GM23338 (cell line): ENCODE results near the gene CYCS. TPM values are rescaled to one million over a fixed set of nuclear protein-coding genes. Genes with fewer than 3 reads are reported as not detected.

Source experiments
- ATAC-seq: fragments of 200-7000 bp; cut with Tn5 transposase; 3 replicates; pipeline ENCODE4 v1.9.1; 2020
- DNase-seq: peaks from one replicate; pipeline ENCODE4 v3.0.0-alpha.2; 2015; ENCODE audit warnings: low spot score
- H2AFZ ChIP-seq: fragments of 200-600 bp; sonication (generic); 2 replicates; pipeline ENCODE4 v1.8.0; 2016; ENCODE audit warnings: antibody characterized with exemption, mild to moderate bottlenecking, moderate library complexity
- H3F3A ChIP-seq: fragments of 200-600 bp; sonication (generic); replicated peaks from 2 replicates; pipeline ENCODE4 v1.8.0; 2017; ENCODE audit warnings: antibody characterized with exemption, mixed run types, low read depth
- H3K27ac ChIP-seq: fragments of 200-600 bp; sonication (generic); 2 replicates; pipeline ENCODE4 v1.6.1; 2016; ENCODE audit warnings: low read depth
- H3K27me3 ChIP-seq: fragments of 200-600 bp; sonication (generic); 2 replicates; pipeline ENCODE4 v1.8.0; 2016; ENCODE audit warnings: mild to moderate bottlenecking, mixed run types, moderate library complexity; ENCODE audit not compliant: insufficient read depth
- H3K36me3 ChIP-seq: fragments of 200-600 bp; sonication (generic); 2 replicates; pipeline ENCODE4 v1.8.0; 2016; ENCODE audit warnings: mild to moderate bottlenecking; ENCODE audit not compliant: insufficient read depth
- H3K4me1 ChIP-seq: fragments of 200-600 bp; sonication (generic); 2 replicates; pipeline ENCODE4 v1.8.0; 2016; ENCODE audit warnings: mild to moderate bottlenecking, moderate library complexity; ENCODE audit not compliant: insufficient read depth
- H3K4me2 ChIP-seq: fragments of 200-600 bp; sonication (generic); 2 replicates; pipeline ENCODE4 v1.7.1; 2017; ENCODE audit warnings: mixed run types
- H3K4me3 ChIP-seq: fragments of 200-600 bp; sonication (generic); 2 replicates; pipeline ENCODE4 v1.6.1; 2016; ENCODE audit warnings: mixed run types
- H3K79me2 ChIP-seq: fragments of 200-600 bp; sonication (generic); replicated peaks from 2 replicates; pipeline ENCODE4 v1.8.0; 2017; ENCODE audit warnings: mild to moderate bottlenecking; ENCODE audit not compliant: insufficient read depth
- H3K9me2 ChIP-seq: fragments of 200-600 bp; sonication (generic); 2 replicates; pipeline ENCODE4 v1.8.0; 2017; ENCODE audit not compliant: insufficient read depth
- H4K20me1 ChIP-seq: fragments of 200-600 bp; sonication (generic); replicated peaks from 2 replicates; pipeline ENCODE4 v1.8.0; 2017; ENCODE audit warnings: mild to moderate bottlenecking; ENCODE audit not compliant: insufficient read depth
- H3K27ac Mint-ChIP-seq: 2 replicates; pipeline ENCODE4 v1.8.0; 2020; ENCODE audit warnings: inconsistent platforms, mild to moderate bottlenecking, moderate library complexity, mixed read lengths
- H3K27me3 Mint-ChIP-seq: 3 replicates; pipeline ENCODE4 v1.8.0; 2022; ENCODE audit warnings: low read depth, mild to moderate bottlenecking, moderate library complexity, mixed read lengths, inconsistent platforms; ENCODE audit not compliant: insufficient read depth, poor library complexity
- H3K36me3 Mint-ChIP-seq: 3 replicates; pipeline ENCODE4 v1.8.0; 2021; ENCODE audit warnings: low read depth, mild to moderate bottlenecking, inconsistent platforms, moderate library complexity, mixed read lengths
- H3K4me1 Mint-ChIP-seq: 3 replicates; pipeline ENCODE4 v1.8.0; 2020; ENCODE audit warnings: mild to moderate bottlenecking, inconsistent platforms, mixed read lengths
- H3K4me3 Mint-ChIP-seq: 3 replicates; pipeline ENCODE4 v1.8.0; 2021; ENCODE audit warnings: moderate library complexity, mild to moderate bottlenecking, inconsistent platforms, mixed read lengths
- H3K9me3 Mint-ChIP-seq: 3 replicates; pipeline ENCODE4 v1.8.0; 2020; ENCODE audit warnings: moderate library complexity, mild to moderate bottlenecking, inconsistent platforms, mixed read lengths
- EZH2phosphoT487 ChIP-seq: fragments of 200-600 bp; sonication (generic); IDR thresholded peaks from one replicate; pipeline ENCODE4 v1.8.1; 2018; ENCODE audit warnings: antibody characterized with exemption; ENCODE audit not compliant: unreplicated experiment
- JUNB ChIP-seq: IDR thresholded peaks from one replicate; pipeline ENCODE4 v1.6.1; 2016; ENCODE audit warnings: antibody characterized with exemption; ENCODE audit not compliant: unreplicated experiment
- NANOG ChIP-seq: IDR thresholded peaks from 2 replicates; pipeline ENCODE4 v1.6.1; 2016; ENCODE audit warnings: antibody characterized with exemption, borderline replicate concordance
- POLR2AphosphoS5 ChIP-seq: IDR thresholded peaks from 2 replicates; pipeline ENCODE4 v1.6.1; 2016; ENCODE audit warnings: antibody characterized with exemption, low read depth
- STAT1 ChIP-seq: IDR thresholded peaks from one replicate; pipeline ENCODE4 v1.6.1; 2016; ENCODE audit warnings: antibody characterized with exemption; ENCODE audit not compliant: unreplicated experiment
- polyA plus RNA-seq: library from polyadenylated mRNA; unstranded; fragments of >200 nt; fragmentation: Nextera tagmentation; extraction: Ambion mirVana; gene quantifications from 2 replicates; pipeline ENCODE4 v1.2.1, GENCODE V29; 2016
- total RNA-seq: library from RNA; depleted of rRNA; stranded (reverse); fragments of >200 nt; shearing (Covaris generic); gene quantifications from 2 replicates; pipeline ENCODE4 v1.2.3, GENCODE V29; 2014
- TF ChIP-seq, protein P1 (sequence below): fragments of 250-450 bp; sonication (Bioruptor Pico); IDR thresholded peaks from 2 replicates; pipeline ENCODE4 v1.5.0; 2020; ENCODE audit warnings: mild to moderate bottlenecking, moderate library complexity

The CYCS gene
- total and polyA plus RNA-seq, 2 experiments from 2014 or later = 131 to 468 TPM

DNA sequence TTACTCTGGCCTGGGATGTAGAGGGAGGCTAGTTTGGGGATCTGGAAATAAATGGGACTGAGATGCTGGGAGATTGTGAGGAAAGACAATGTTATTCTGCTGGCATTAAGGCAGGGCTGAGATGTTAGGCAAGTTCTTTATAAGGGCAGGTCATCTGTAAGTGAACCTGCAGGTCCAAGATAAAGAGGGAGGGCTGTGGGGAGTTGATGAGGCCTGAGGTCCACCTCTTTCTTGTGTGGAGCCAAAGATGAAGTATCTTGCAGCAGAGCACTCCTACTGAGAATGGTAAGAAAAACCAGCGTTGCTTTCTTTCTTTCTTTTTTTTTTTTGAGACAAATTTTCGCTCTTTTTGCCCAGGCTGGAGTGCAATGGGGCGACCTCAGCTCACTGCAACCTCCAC is 19.1 kb downstream of the CYCS start:
- Histone ChIP-seq H2AFZ (no peak overlapping the region), H3K4me3 (no peak overlapping the region), H3K27ac (no peak overlapping the region), H3K79me2 (no peaks in the 10 kb centered on the region), H3F3A (no peaks in the 10 kb centered on the region), H3K27me3 (no peaks in the 10 kb centered on the region), H3K4me2 (no peak overlapping the region), H4K20me1 (no peaks in the 10 kb centered on the region), H3K4me1 (no peaks in the 10 kb centered on the region), H3K9me2 (no peaks in the 10 kb centered on the region), H3K36me3 (no peaks in the 10 kb centered on the region)
- Mint-ChIP-seq H3K4me1 (no peaks in the 10 kb centered on the region), H3K27ac (no peak overlapping the region), H3K4me3 (no peak overlapping the region), H3K36me3 (peaks cover 8% of the 10 kb centered on the region; the same call in 2 of the 3 replicates), H3K27me3 (peaks cover 2% of the 10 kb centered on the region), H3K9me3 (peaks cover 15% of the 10 kb centered on the region)
- no peak for DNase-seq
- no peak for TF ChIP-seq NANOG
- TF ChIP-seq JUNB = no peak
- no peak for TF ChIP-seq STAT1
- no peak for ATAC-seq

DNA sequence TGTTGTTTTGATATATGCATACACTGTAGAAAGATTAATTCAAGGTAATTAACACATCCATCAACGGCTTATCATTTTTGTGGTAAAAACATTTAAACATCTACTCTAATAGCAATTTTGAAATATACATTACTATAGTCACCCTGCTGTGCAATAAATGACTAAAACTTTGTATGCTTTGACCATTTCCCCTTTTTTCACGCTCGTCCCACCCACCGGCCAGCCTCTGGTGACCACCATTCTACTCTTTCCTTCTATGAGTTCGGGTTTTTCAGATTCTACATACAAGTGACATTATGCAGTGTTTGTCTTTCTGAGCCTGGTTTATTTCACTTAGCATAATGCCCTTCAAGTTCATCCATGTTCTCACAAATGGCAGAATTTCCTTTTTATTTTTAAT is 21.3 kb downstream of the CYCS start:
- H3K79me2 ChIP-seq = no peaks in the 10 kb centered on the region
- H3K4me1 ChIP-seq = no peaks in the 10 kb centered on the region
- H3K4me1 Mint-ChIP-seq = no peaks in the 10 kb centered on the region
- no peak overlapping the region for H3K27ac ChIP-seq
- H3K4me2 ChIP-seq = no peak overlapping the region
- no peaks in the 10 kb centered on the region for H3K9me2 ChIP-seq
- H4K20me1 ChIP-seq = no peaks in the 10 kb centered on the region
- H3K36me3 ChIP-seq = no peaks in the 10 kb centered on the region
- TF ChIP-seq POLR2AphosphoS5 (no peak), EZH2phosphoT487 (no peak), NANOG (no peak)
- TF ChIP-seq, protein P1, sequence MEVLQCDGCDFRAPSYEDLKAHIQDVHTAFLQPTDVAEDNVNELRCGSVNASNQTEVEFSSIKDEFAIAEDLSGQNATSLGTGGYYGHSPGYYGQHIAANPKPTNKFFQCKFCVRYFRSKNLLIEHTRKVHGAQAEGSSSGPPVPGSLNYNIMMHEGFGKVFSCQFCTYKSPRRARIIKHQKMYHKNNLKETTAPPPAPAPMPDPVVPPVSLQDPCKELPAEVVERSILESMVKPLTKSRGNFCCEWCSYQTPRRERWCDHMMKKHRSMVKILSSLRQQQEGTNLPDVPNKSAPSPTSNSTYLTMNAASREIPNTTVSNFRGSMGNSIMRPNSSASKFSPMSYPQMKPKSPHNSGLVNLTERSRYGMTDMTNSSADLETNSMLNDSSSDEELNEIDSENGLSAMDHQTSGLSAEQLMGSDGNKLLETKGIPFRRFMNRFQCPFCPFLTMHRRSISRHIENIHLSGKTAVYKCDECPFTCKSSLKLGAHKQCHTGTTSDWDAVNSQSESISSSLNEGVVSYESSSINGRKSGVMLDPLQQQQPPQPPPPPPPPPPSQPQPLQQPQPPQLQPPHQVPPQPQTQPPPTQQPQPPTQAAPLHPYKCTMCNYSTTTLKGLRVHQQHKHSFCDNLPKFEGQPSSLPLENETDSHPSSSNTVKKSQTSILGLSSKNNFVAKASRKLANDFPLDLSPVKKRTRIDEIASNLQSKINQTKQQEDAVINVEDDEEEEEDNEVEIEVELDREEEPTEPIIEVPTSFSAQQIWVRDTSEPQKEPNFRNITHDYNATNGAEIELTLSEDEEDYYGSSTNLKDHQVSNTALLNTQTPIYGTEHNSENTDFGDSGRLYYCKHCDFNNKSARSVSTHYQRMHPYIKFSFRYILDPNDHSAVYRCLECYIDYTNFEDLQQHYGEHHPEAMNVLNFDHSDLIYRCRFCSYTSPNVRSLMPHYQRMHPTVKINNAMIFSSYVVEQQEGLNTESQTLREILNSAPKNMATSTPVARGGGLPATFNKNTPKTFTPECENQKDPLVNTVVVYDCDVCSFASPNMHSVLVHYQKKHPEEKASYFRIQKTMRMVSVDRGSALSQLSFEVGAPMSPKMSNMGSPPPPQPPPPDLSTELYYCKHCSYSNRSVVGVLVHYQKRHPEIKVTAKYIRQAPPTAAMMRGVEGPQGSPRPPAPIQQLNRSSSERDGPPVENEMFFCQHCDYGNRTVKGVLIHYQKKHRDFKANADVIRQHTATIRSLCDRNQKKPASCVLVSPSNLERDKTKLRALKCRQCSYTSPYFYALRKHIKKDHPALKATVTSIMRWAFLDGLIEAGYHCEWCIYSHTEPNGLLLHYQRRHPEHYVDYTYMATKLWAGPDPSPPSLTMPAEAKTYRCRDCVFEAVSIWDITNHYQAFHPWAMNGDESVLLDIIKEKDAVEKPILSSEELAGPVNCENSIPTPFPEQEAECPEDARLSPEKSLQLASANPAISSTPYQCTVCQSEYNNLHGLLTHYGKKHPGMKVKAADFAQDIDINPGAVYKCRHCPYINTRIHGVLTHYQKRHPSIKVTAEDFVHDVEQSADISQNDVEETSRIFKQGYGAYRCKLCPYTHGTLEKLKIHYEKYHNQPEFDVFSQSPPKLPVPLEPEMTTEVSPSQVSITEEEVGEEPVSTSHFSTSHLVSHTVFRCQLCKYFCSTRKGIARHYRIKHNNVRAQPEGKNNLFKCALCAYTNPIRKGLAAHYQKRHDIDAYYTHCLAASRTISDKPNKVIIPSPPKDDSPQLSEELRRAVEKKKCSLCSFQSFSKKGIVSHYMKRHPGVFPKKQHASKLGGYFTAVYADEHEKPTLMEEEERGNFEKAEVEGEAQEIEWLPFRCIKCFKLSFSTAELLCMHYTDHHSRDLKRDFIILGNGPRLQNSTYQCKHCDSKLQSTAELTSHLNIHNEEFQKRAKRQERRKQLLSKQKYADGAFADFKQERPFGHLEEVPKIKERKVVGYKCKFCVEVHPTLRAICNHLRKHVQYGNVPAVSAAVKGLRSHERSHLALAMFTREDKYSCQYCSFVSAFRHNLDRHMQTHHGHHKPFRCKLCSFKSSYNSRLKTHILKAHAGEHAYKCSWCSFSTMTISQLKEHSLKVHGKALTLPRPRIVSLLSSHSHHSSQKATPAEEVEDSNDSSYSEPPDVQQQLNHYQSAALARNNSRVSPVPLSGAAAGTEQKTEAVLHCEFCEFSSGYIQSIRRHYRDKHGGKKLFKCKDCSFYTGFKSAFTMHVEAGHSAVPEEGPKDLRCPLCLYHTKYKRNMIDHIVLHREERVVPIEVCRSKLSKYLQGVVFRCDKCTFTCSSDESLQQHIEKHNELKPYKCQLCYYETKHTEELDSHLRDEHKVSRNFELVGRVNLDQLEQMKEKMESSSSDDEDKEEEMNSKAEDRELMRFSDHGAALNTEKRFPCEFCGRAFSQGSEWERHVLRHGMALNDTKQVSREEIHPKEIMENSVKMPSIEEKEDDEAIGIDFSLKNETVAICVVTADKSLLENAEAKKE (CRISPR knock-in tag) = no peak
- peaks cover 3% of the 10 kb centered on the region; the same call in 2 of the 3 replicates for H3K9me3 Mint-ChIP-seq
- H3K27me3 Mint-ChIP-seq = peaks cover 2% of the 10 kb centered on the region
- DNase-seq = no peak
- ATAC-seq = no peak
- no peaks in the 10 kb centered on the region for H3F3A ChIP-seq
- H3K36me3 Mint-ChIP-seq = no peaks in the 10 kb centered on the region
- H3K27ac Mint-ChIP-seq = no peak overlapping the region
- H2AFZ ChIP-seq = no peak overlapping the region
- no peak overlapping the region for H3K4me3 ChIP-seq
- no peak overlapping the region for H3K4me3 Mint-ChIP-seq
- no peaks in the 10 kb centered on the region for H3K27me3 ChIP-seq
